ENCODE measurements around the gene OPN3. TPM values are rescaled to one million over a fixed set of nuclear protein-coding genes. Genes with fewer than 3 reads are reported as not detected.

OPN3 gene
- total and polyA plus RNA-seq, 9 of the 15 experiments (the other 6 are each of a cell fraction or from before 2014, with no cell fraction given): 4.2 to 34.6 (median 17.0) TPM

- peak; percentile 84; the same call in 1 of the 2 replicates for TF ChIP-seq SP1 (CRISPR knock-in tag; IDR thresholded peaks at IDR 0.05)
- peak; percentile 95 for TF ChIP-seq POLR2G (IDR thresholded peaks at IDR 0.05; ENCODE audit: low read depth, low read length)
- TF ChIP-seq SMAD4 (CRISPR knock-in tag; conservative IDR thresholded peaks at IDR 0.05): peak; percentile 89
- TF ChIP-seq CGGBP1 (CRISPR knock-in tag; IDR thresholded peaks at IDR 0.05): no peak
- peak; percentile 68; the same call in 1 of the 2 replicates for TF ChIP-seq ZBTB7A (IDR thresholded peaks at IDR 0.05; ENCODE audit: borderline replicate concordance, control insufficient read depth, low read depth, low read length)
- peak; percentile 92 for TF ChIP-seq CXXC5 (CRISPR knock-in tag; IDR thresholded peaks at IDR 0.05)
- no peak for TF ChIP-seq POLR2B (IDR thresholded peaks at IDR 0.05; ENCODE audit: low read depth, partially characterized antibody)
- peak; percentile 76 for TF ChIP-seq MAX (CRISPR knock-in tag; IDR thresholded peaks at IDR 0.05)
- TF ChIP-seq ARID4B (CRISPR knock-in tag; IDR thresholded peaks at IDR 0.05): no peak
- TF ChIP-seq USF1 (CRISPR knock-in tag; IDR thresholded peaks at IDR 0.05): no peak
- no peak for TF ChIP-seq PHTF2 (CRISPR knock-in tag; IDR thresholded peaks at IDR 0.05)
- TF ChIP-seq FOXJ2 (tag; IDR thresholded peaks at IDR 0.05): no peak
- peak; percentile 94 for TF ChIP-seq VEZF1 (CRISPR knock-in tag; IDR thresholded peaks at IDR 0.05)
- TF ChIP-seq ZNF445 (CRISPR knock-in tag; IDR thresholded peaks at IDR 0.05; ENCODE audit: low read depth): no peak
- TF ChIP-seq EP400 (IDR thresholded peaks at IDR 0.05): 0 out of 2 replicates have a peak, but pooled peaks have one; percentile 16
- no peak for TF ChIP-seq RUNX1 (IDR thresholded peaks at IDR 0.05; ENCODE audit: low read depth)
- peak; percentile 89; the same call in 1 of the 2 replicates for TF ChIP-seq ZBTB1 (CRISPR knock-in tag; IDR thresholded peaks at IDR 0.05; ENCODE audit: borderline replicate concordance, low read depth)
- no peak for TF ChIP-seq ZNF232 (CRISPR knock-in tag; IDR thresholded peaks at IDR 0.05)
- no peak for TF ChIP-seq RFX7 (CRISPR knock-in tag; IDR thresholded peaks at IDR 0.05)
- no peak for TF ChIP-seq NEUROD1 (IDR thresholded peaks at IDR 0.05; ENCODE audit: borderline replicate concordance, low read depth, low read length, partially characterized antibody)
Observed at GRCh38 chr1:241640149-241640866, at the start of gene OPN3, which contains the start of gene CHML (continued).
